Measurements from ENCODE around the gene RASA3.
"Not testable (repeated sequence)": the region's sequence is repeated elsewhere in the genome, so short reads cannot be mapped to it uniquely, and the experiment has no call there.

The RASA3 gene

GRCh38 chr13:114162533-114162922 is 30.1 kb upstream of the RASA3 start:
- Histone ChIP-seq H3K4me3 (ENCODE audit: low read length) (no peak overlapping the region), H4K20me1 (ENCODE audit: insufficient read depth, low read length) (no peaks in the 10 kb centered on the region), H2AFZ (ENCODE audit: low read depth, low read length) (no peak overlapping the region), H3K9me3 (ENCODE audit: insufficient read depth, low read length) (no peaks in the 10 kb centered on the region), H3K4me2 (ENCODE audit: low read length) (no peak overlapping the region), H3K27me3 (ENCODE audit: low read depth, low read length) (peaks cover 15% of the 10 kb centered on the region), H3K36me3 (replicated peaks; ENCODE audit: low read depth, low read length) (no peaks in the 10 kb centered on the region), H3K27ac (ENCODE audit: low read length) (no peak overlapping the region), H3K9ac (ENCODE audit: low read length) (no peak overlapping the region), H3K79me2 (ENCODE audit: low read length) (no peaks in the 10 kb centered on the region), H3K4me1 (ENCODE audit: low read length) (no peaks in the 10 kb centered on the region)
- TF ChIP-seq EZH2phosphoT487 (IDR thresholded peaks at IDR 0.05; ENCODE audit: low read depth) (no peak), CTCF (IDR thresholded peaks at IDR 0.05; ENCODE audit: low read depth, low read length) (no peak)

GRCh38 chr13:114161644-114162532 is 29.5 kb upstream of the RASA3 start:
- H3K9ac ChIP-seq (ENCODE audit: low read length) = no peak overlapping the region
- H3K4me3 ChIP-seq (ENCODE audit: low read length) = no peak overlapping the region
- H3K9me3 ChIP-seq (ENCODE audit: insufficient read depth, low read length) = no peaks in the 10 kb centered on the region

GRCh38 chr13:114161028-114161556 is 28.7 kb upstream of the RASA3 start:
- no peaks in the 10 kb centered on the region for H3K4me1 ChIP-seq (ENCODE audit: low read length)
- TF ChIP-seq CTCF (IDR thresholded peaks at IDR 0.05; ENCODE audit: low read depth, low read length) (no peak), EZH2phosphoT487 (IDR thresholded peaks at IDR 0.05; ENCODE audit: low read depth) (no peak)
- H3K4me2 ChIP-seq (ENCODE audit: low read length) = no peak overlapping the region
- H3K27ac ChIP-seq (ENCODE audit: low read length) = no peak overlapping the region
- no peaks in the 10 kb centered on the region for H3K36me3 ChIP-seq (replicated peaks; ENCODE audit: low read depth, low read length)
- no peaks in the 10 kb centered on the region for H4K20me1 ChIP-seq (ENCODE audit: insufficient read depth, low read length)
- H3K9me3 ChIP-seq (ENCODE audit: insufficient read depth, low read length) = no peaks in the 10 kb centered on the region
- H3K4me3 ChIP-seq (ENCODE audit: low read length) = no peak overlapping the region
- H2AFZ ChIP-seq (ENCODE audit: low read depth, low read length) = no peak overlapping the region
- no peaks in the 10 kb centered on the region for H3K79me2 ChIP-seq (ENCODE audit: low read length)
- no peak overlapping the region for H3K9ac ChIP-seq (ENCODE audit: low read length)
- H3K27me3 ChIP-seq (ENCODE audit: low read depth, low read length) = peaks cover 15% of the 10 kb centered on the region

More at GRCh38 chr13:114161644-114162532, 29.5 kb upstream of the RASA3 start:
- Histone ChIP-seq H2AFZ (ENCODE audit: low read depth, low read length) (no peak overlapping the region), H3K36me3 (replicated peaks; ENCODE audit: low read depth, low read length) (no peaks in the 10 kb centered on the region), H3K4me2 (ENCODE audit: low read length) (no peak overlapping the region), H3K27ac (ENCODE audit: low read length) (no peak overlapping the region), H3K79me2 (ENCODE audit: low read length) (no peaks in the 10 kb centered on the region), H3K27me3 (ENCODE audit: low read depth, low read length) (peaks cover 15% of the 10 kb centered on the region), H3K4me1 (ENCODE audit: low read length) (no peaks in the 10 kb centered on the region), H4K20me1 (ENCODE audit: insufficient read depth, low read length) (no peaks in the 10 kb centered on the region)
- no peak for TF ChIP-seq EZH2phosphoT487 (IDR thresholded peaks at IDR 0.05; ENCODE audit: low read depth)
- no peak for TF ChIP-seq CTCF (IDR thresholded peaks at IDR 0.05; ENCODE audit: low read depth, low read length)

GRCh38 chr13:114158869-114159666 is 26.6 kb upstream of the RASA3 start:
- H3K9ac ChIP-seq (ENCODE audit: low read length); H3K4me2 ChIP-seq (ENCODE audit: low read length); H3K9me3 ChIP-seq (ENCODE audit: insufficient read depth, low read length); H3K36me3 ChIP-seq (replicated peaks; ENCODE audit: low read depth, low read length); H3K4me1 ChIP-seq (ENCODE audit: low read length); H4K20me1 ChIP-seq (ENCODE audit: insufficient read depth, low read length); H2AFZ ChIP-seq (ENCODE audit: low read depth, low read length); H3K27me3 ChIP-seq (ENCODE audit: low read depth, low read length); H3K27ac ChIP-seq (ENCODE audit: low read length); H3K79me2 ChIP-seq (ENCODE audit: low read length); H3K4me3 ChIP-seq (ENCODE audit: low read length): not testable (repeated sequence)

All from OCI-LY3 (cell line).